K562 (cell line): Measurements from ENCODE around the gene PLD5. TPM values are rescaled to one million over a fixed set of nuclear protein-coding genes. Genes with fewer than 3 reads are reported as not detected.

Experiments used
- CBFA2T2 ChIP-seq: fragments of 450-650 bp; conservative IDR thresholded peaks from 2 replicates; pipeline ENCODE4 v1.6.1; 2017; ENCODE audit warnings: mild to moderate bottlenecking
- GTF2A2 ChIP-seq: IDR thresholded peaks from 2 replicates; pipeline ENCODE4 v1.6.1; 2016; ENCODE audit warnings: mild to moderate bottlenecking, missing genetic modification characterization, missing compliant biosample characterization
- HMBOX1 ChIP-seq: sonication (generic); IDR thresholded peaks from 2 replicates; pipeline ENCODE4 v1.6.1; 2016
- RERE ChIP-seq: sonication (generic); formaldehyde crosslinking; IDR thresholded peaks from 2 replicates; pipeline ENCODE4 v1.8.0; 2023; ENCODE audit warnings: missing genetic modification reagents, mild to moderate bottlenecking, borderline replicate concordance
- ZBED1 ChIP-seq: IDR thresholded peaks from 2 replicates; pipeline ENCODE4 v1.6.1; 2014
- ZBTB1 ChIP-seq: sonication (generic); formaldehyde crosslinking; IDR thresholded peaks from 2 replicates; pipeline ENCODE4 v1.8.1; 2023; ENCODE audit warnings: missing genetic modification reagents, low read depth, mild to moderate bottlenecking, borderline replicate concordance
- ZMIZ1 ChIP-seq, 2 experiments: fragments of 150-350 bp in 1 of 2; IDR thresholded peaks; 2 replicates each; pipeline ENCODE4 v1.6.1; 2012 to 2016; ENCODE audit warnings: low read depth in 2 of 2, low read length in 2 of 2, mild to moderate bottlenecking in 1 of 2, moderate library complexity in 1 of 2
- ZNF24 ChIP-seq: fragments of 450-650 bp; IDR thresholded peaks from 2 replicates; pipeline ENCODE4 v1.6.1; 2016
- polyA plus RNA-seq, 8 experiments: library from polyadenylated mRNA; depleted of rRNA in 4 of 8; stranded (reverse) in 5 of 8; unstranded in 3 of 8; fragments of >200 nt; fragmentation: Nextera tagmentation in 2 of 8; fragmentation: Illumina TruSeq in 1 of 8; extraction: Ambion mirVana in 2 of 8; extraction: Trizol in 1 of 8; gene quantifications; 2 replicates each; pipeline versions ENCODE4 v1.2.1 to v1.2.3, GENCODE V29; 2011 to 2014; ENCODE audit warnings: inconsistent platforms in 1 of 8, missing spikeins in 1 of 8
- total RNA-seq, 7 experiments: library from RNA; depleted of rRNA in 6 of 7; stranded (reverse); fragments of >200 nt in 6 of 7; fragmentation: Illumina TruSeq in 2 of 7; extraction: Trizol in 2 of 7; gene quantifications; 2 replicates each; pipeline versions ENCODE4 v1.2.1 to v1.2.3, GENCODE V29; 2011 to 2021; ENCODE audit warnings: low replicate concordance in 1 of 7

The PLD5 gene
- total and polyA plus RNA-seq, 9 of the 15 experiments (the other 6 are each of a cell fraction or from before 2014, with no cell fraction given) = not detected

GRCh38 chr1:242568666-242569065 is 44.2 kb upstream of the PLD5 start (continued):
- TF ChIP-seq ZMIZ1 (IDR thresholded peaks at IDR 0.05; ENCODE audit: low read depth in 2 of 2, low read length in 2 of 2) = no peak
- TF ChIP-seq GTF2A2 = no peak
- no peak for TF ChIP-seq RERE
- TF ChIP-seq ZBTB1 (CRISPR knock-in tag) = no peak
- no peak for TF ChIP-seq CBFA2T2
- TF ChIP-seq HMBOX1 = no peak
- TF ChIP-seq ZNF24 = no peak
- no peak for TF ChIP-seq ZBED1
